Measurements from ENCODE around the gene CRLF1.

GRCh38 chr19:18607226-18608101 lies 865 bp upstream of the CRLF1 start:
- TF ChIP-seq GATA2 (IDR thresholded peaks at IDR 0.05; ENCODE audit: low read depth, low read length), result no peak
- TF ChIP-seq GATA3 (IDR thresholded peaks at IDR 0.05; ENCODE audit: low read depth, low read length), result no peak

All from SH-SY5Y (cell line).